Smooth muscle cell (in vitro differentiated cells): ENCODE measurements around the gene SHISA5. TPM values are rescaled to one million over a fixed set of nuclear protein-coding genes. Genes with fewer than 3 reads are reported as not detected.
"Not testable (repeated sequence)": the region's sequence is repeated elsewhere in the genome, so short reads cannot be mapped to it uniquely, and the experiment has no call there.

ENCODE experiments used
- DNase-seq: peaks from one replicate; lab custom pipeline; 2025; ENCODE audit not compliant: unreplicated experiment; lab: John Stamatoyannopoulos, UW
- H2AFZ ChIP-seq: fragments of 200-600 bp; sonication (generic); 2 replicates; pipeline ENCODE4 v1.6.0; 2016; ENCODE audit warnings: antibody characterized with exemption, low read depth, mild to moderate bottlenecking
- H3F3A ChIP-seq: fragments of 200-600 bp; sonication (generic); 2 replicates; pipeline ENCODE4 v1.6.0; 2017; ENCODE audit warnings: antibody characterized with exemption, low read depth
- H3K27ac ChIP-seq: fragments of 200-600 bp; sonication (generic); 2 replicates; pipeline ENCODE4 v1.5.1; 2016; ENCODE audit warnings: low read depth, mild to moderate bottlenecking
- H3K27me3 ChIP-seq: fragments of 200-600 bp; sonication (generic); 2 replicates; pipeline ENCODE4 v1.6.1; 2016; ENCODE audit warnings: low read depth, mild to moderate bottlenecking
- H3K36me3 ChIP-seq: fragments of 200-600 bp; sonication (generic); 2 replicates; pipeline ENCODE4 v1.5.1; 2016; ENCODE audit warnings: low read depth
- H3K4me1 ChIP-seq: fragments of 200-600 bp; sonication (generic); 2 replicates; pipeline ENCODE4 v1.5.1; 2016; ENCODE audit warnings: low read depth
- H3K4me2 ChIP-seq: fragments of 200-600 bp; sonication (generic); 2 replicates; pipeline ENCODE4 v1.6.0; 2016; ENCODE audit warnings: mild to moderate bottlenecking
- H3K4me3 ChIP-seq: fragments of 200-600 bp; sonication (generic); 2 replicates; pipeline ENCODE4 v1.5.1; 2016; ENCODE audit warnings: mild to moderate bottlenecking
- H3K79me2 ChIP-seq: fragments of 200-600 bp; sonication (generic); 2 replicates; pipeline ENCODE4 v1.6.0; 2016; ENCODE audit warnings: low read depth, mild to moderate bottlenecking
- H3K9ac ChIP-seq: fragments of 200-600 bp; sonication (generic); 2 replicates; pipeline ENCODE4 v1.6.0; 2016; ENCODE audit warnings: low read depth
- H3K9me3 ChIP-seq: fragments of 200-600 bp; sonication (generic); replicated peaks from 2 replicates; pipeline ENCODE4 v1.5.1; 2016; ENCODE audit warnings: low read depth
- H4K20me1 ChIP-seq: fragments of 200-600 bp; sonication (generic); 2 replicates; pipeline ENCODE4 v1.6.0; 2016; ENCODE audit warnings: low read depth
- WGBS: methylation state at CpG from one replicate; pipeline ENCODE4 v1.1.7; 2016; ENCODE audit warnings: low lambda C conversion rate; 5-methylcytosine and 5-hydroxymethylcytosine counted together
- polyA plus RNA-seq: library from polyadenylated mRNA; unstranded; fragments of >200 nt; fragmentation: Nextera tagmentation; extraction: Ambion mirVana; gene quantifications from 2 replicates; pipeline ENCODE4 v1.2.1, GENCODE V29; 2016
- total RNA-seq: library from RNA; depleted of rRNA; stranded (reverse); fragments of >200 nt; gene quantifications from 2 replicates; pipeline ENCODE4 v1.2.3, GENCODE V29; 2014
- TF ChIP-seq, protein P1 (sequence below): fragments of 200-600 bp; sonication (generic); IDR thresholded peaks from 2 replicates; pipeline ENCODE4 v1.5.1; 2017; ENCODE audit warnings: borderline replicate concordance, mild to moderate bottlenecking, antibody characterized with exemption; ENCODE audit not compliant: insufficient read depth, poor library complexity, severe bottlenecking

SHISA5 gene
- total and polyA plus RNA-seq, 2 experiments from 2014 or later, result 124 to 333 TPM

DNA sequence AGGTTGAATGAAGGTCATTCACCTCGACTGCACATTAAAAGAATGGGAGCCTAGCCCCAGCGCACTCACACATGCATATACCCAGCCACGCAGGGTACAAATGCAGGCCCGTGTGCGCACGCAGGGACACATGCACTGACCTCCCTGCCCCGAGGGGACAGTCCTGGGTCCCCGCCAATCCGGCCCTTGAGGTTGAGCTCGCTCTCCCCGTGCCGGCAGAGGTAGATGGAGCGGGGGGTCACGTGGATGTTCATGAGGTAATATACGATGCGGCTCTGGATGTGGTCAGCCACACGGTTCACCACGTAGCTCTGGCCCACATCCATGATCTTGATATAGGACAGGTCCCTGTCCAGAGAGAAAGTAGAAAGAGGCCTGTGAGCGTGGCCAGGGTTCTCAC lies 32.1 kb upstream of the SHISA5 start:
- H2AFZ ChIP-seq, result no peak overlapping the region
- H3K27me3 ChIP-seq, result no peaks in the 10 kb centered on the region
- no peak for DNase-seq
- peaks cover 19% of the 10 kb centered on the region for H3K36me3 ChIP-seq
- H3K9ac ChIP-seq, result no peak overlapping the region
- no peak overlapping the region for H3K4me3 ChIP-seq
- no peaks in the 10 kb centered on the region for H3F3A ChIP-seq
- no peaks in the 10 kb centered on the region for H3K4me1 ChIP-seq
- no peaks in the 10 kb centered on the region for H3K79me2 ChIP-seq
- H3K27ac ChIP-seq, result no peak overlapping the region
- TF ChIP-seq, protein P1, sequence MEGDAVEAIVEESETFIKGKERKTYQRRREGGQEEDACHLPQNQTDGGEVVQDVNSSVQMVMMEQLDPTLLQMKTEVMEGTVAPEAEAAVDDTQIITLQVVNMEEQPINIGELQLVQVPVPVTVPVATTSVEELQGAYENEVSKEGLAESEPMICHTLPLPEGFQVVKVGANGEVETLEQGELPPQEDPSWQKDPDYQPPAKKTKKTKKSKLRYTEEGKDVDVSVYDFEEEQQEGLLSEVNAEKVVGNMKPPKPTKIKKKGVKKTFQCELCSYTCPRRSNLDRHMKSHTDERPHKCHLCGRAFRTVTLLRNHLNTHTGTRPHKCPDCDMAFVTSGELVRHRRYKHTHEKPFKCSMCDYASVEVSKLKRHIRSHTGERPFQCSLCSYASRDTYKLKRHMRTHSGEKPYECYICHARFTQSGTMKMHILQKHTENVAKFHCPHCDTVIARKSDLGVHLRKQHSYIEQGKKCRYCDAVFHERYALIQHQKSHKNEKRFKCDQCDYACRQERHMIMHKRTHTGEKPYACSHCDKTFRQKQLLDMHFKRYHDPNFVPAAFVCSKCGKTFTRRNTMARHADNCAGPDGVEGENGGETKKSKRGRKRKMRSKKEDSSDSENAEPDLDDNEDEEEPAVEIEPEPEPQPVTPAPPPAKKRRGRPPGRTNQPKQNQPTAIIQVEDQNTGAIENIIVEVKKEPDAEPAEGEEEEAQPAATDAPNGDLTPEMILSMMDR, result no peak
- no peaks in the 10 kb centered on the region for H3K9me3 ChIP-seq
- peaks cover 82% of the 10 kb centered on the region for H4K20me1 ChIP-seq
- WGBS, result 97% methylated on average over 19 of the region's 19 CpGs
- no peak overlapping the region for H3K4me2 ChIP-seq

DNA sequence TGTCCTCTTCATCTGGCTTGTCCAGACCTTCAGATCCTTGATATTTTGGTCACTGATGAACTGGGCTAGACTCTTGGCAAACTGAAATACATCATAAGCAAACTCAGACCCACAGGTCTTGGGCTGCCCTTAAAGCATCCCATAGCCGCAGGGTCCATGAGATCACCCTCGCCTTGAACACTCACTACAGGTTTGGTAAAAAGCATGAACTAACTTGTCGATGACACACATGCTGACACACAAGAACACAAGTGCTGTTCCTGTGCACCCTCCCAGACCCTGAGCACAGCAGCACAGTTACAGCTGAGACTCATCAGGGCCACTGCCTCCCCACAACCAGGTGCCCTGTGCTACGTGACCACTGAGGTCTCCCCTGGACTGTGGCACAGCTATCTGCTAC lies 31.6 kb upstream of the SHISA5 start:
- Histone ChIP-seq H3K4me2 (no peak overlapping the region), H3K27me3 (no peaks in the 10 kb centered on the region), H3K4me1 (no peaks in the 10 kb centered on the region), H3K9me3 (no peaks in the 10 kb centered on the region), H3F3A (no peaks in the 10 kb centered on the region), H3K4me3 (no peak overlapping the region), H3K9ac (no peak overlapping the region), H4K20me1 (peaks cover 77% of the 10 kb centered on the region), H3K79me2 (no peaks in the 10 kb centered on the region), H3K27ac (no peak overlapping the region), H3K36me3 (peaks cover 19% of the 10 kb centered on the region), H2AFZ (no peak overlapping the region)
- DNase-seq, result no peak
- TF ChIP-seq, protein P1, result no peak
- 100% methylated on average over 4 of the region's 4 CpGs for WGBS

DNA sequence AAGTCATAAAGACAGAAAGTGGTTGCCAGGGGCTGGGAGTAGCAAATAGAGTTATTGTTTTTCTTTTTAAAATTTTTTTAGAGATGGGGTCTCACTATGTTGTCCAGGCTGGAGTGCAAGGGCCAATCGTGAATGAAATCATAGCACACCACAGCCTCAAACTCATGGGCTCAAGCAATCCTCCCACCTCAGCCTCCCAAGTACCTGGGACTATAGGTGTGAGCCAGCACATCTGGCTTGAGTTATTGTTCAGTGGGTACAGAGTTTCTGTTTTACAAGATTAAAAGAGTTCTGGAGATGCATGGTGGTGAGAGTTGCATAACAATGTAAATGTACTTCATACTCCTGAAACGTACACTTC lies 29.0 kb upstream of the SHISA5 start:
- Histone ChIP-seq H3K9ac (no peak overlapping the region), H3K9me3 (no peaks in the 10 kb centered on the region), H2AFZ (no peak overlapping the region), H3K36me3 (peaks cover 29% of the 10 kb centered on the region), H3F3A (no peaks in the 10 kb centered on the region), H3K4me2 (no peak overlapping the region), H3K4me1 (no peaks in the 10 kb centered on the region), H3K27me3 (no peaks in the 10 kb centered on the region), H3K4me3 (no peak overlapping the region), H4K20me1 (peaks cover 71% of the 10 kb centered on the region), H3K79me2 (no peaks in the 10 kb centered on the region), H3K27ac (no peak overlapping the region)
- no peak for DNase-seq
- WGBS, result 100% methylated on average over 2 of the region's 2 CpGs
- TF ChIP-seq, protein P1, result no peak

DNA sequence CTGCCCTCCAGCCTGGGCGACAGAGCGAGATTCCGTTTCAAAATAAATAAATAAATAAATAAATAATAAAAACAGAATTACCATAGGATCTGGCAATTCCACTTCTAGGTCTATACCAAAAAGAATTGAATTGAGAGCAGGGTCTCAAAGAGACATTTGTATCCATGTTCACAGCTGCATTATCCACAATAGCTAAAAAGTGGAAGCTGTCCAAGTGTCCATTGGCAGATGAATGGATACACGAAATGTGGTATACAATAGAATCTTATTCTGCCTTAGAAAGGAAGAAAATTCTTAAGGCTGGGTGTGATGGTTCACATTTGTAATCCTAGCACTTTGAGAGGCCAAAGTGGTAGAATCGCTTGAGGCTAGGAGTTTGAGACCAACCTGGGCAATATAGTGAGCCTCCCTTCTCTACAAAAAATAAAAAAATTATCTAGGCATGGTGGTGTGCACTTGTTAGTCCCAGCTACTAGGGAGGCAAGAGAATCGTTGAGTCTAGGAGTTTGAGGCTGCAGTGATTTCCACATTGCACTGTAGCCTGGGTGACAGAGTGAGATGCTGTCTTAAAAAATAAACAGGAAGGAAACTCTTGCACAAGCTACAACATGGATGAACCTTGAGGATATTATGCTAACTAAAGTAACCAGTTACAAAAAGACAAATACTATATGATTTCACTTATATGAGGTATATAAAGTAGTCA lies 28.4 kb upstream of the SHISA5 start:
- Histone ChIP-seq H3K27me3 (no peaks in the 10 kb centered on the region), H4K20me1 (peaks cover 67% of the 10 kb centered on the region)
- DNase-seq, result no peak

DNA sequence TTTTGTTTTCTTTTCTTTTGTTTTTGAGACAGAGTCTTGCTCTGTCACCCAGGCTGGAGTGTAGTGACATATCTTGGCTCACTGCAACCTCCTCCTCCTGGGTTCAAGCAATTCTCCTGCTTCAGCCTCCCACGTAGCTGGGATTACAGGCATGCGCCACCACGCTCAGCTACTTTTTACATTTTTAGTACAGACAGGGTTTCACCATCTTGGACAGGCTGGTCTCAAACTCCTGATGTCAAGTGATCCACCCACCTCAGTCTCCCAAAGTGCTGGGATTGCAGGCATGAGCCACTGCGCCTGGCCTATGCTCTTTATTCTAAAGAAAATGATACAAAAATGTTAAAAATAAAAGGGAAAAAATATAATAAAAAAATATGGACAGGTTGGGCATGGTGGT lies 26.7 kb upstream of the SHISA5 start:
- peaks cover 29% of the 10 kb centered on the region for H3K36me3 ChIP-seq
- not testable (repeated sequence) for H3K9ac ChIP-seq, H3K9me3 ChIP-seq, DNase-seq, H3K4me3 ChIP-seq, H3K27ac ChIP-seq, H2AFZ ChIP-seq, H3K4me2 ChIP-seq, H3F3A ChIP-seq, H3K4me1 ChIP-seq, H3K79me2 ChIP-seq, H3K27me3 ChIP-seq
- H4K20me1 ChIP-seq, result peaks cover 52% of the 10 kb centered on the region
- WGBS, result 96% methylated on average over 4 of the region's 4 CpGs

More for the DNA sequence above, 28.4 kb upstream of the SHISA5 start:
- no peak overlapping the region for H3K4me2 ChIP-seq
- H3K36me3 ChIP-seq, result peaks cover 29% of the 10 kb centered on the region
- TF ChIP-seq, protein P1, result no peak
- H2AFZ ChIP-seq, result no peak overlapping the region
- H3K9me3 ChIP-seq, result no peaks in the 10 kb centered on the region
- H3K4me3 ChIP-seq, result no peak overlapping the region
- no peaks in the 10 kb centered on the region for H3K4me1 ChIP-seq
- no peak overlapping the region for H3K9ac ChIP-seq
- no peaks in the 10 kb centered on the region for H3K79me2 ChIP-seq
- WGBS, result 97% methylated on average over 6 of the region's 6 CpGs
- H3F3A ChIP-seq, result no peaks in the 10 kb centered on the region
- no peak overlapping the region for H3K27ac ChIP-seq
